Fibroblast of skin of right quadriceps (primary cell): ENCODE data around the gene ARL8A.
"Not testable (repeated sequence)": the region's sequence is repeated elsewhere in the genome, so short reads cannot be mapped to it uniquely, and the experiment has no call there.

Source experiments
- DNase-seq: peaks from one replicate; pipeline ENCODE4 v3.0.0-alpha.2; 2013

ARL8A gene

GRCh38 chr1:202144402-202145067, at the start of gene ARL8A:
TSS of gene ARL8A (minus strand) at chr1:202144737. CDS start at chr1:202144572, 165 bp downstream.
- peak; percentile 42 for DNase-seq

- DNase-seq: no peak
These were observed 49.8 kb upstream of the ARL8A start for GRCh38 chr1:202194328-202194648.

GRCh38 chr1:202193614-202194327, 49.2 kb upstream of the ARL8A start, which contains the start of gene LGR6:
TSS of gene LGR6 (plus strand) at chr1:202193799. CDS start at chr1:202193990, 191 bp downstream.
- no peak for DNase-seq

GRCh38 chr1:202192770-202193613, 48.5 kb upstream of the ARL8A start:
- DNase-seq: peak; percentile 38

GRCh38 chr1:202191391-202191790, 46.9 kb upstream of the ARL8A start:
- DNase-seq: not testable (repeated sequence)

GRCh38 chr1:202189918-202190715, 45.6 kb upstream of the ARL8A start:
- DNase-seq: no peak

- DNase-seq: peak; percentile 46
These were observed 44.7 kb upstream of the ARL8A start for GRCh38 chr1:202189001-202189790.

- DNase-seq: no peak
These were observed 43.3 kb upstream of the ARL8A start for GRCh38 chr1:202187697-202188407.

GRCh38 chr1:202187041-202187671, 42.6 kb upstream of the ARL8A start:
- no peak for DNase-seq

GRCh38 chr1:202186327-202186726, 41.8 kb upstream of the ARL8A start:
- DNase-seq: no peak

GRCh38 chr1:202184750-202185460, 40.4 kb upstream of the ARL8A start:
- peak; percentile 82 for DNase-seq

GRCh38 chr1:202182040-202182877, 37.7 kb upstream of the ARL8A start:
- DNase-seq: no peak

- no peak for DNase-seq
These were observed 37.0 kb upstream of the ARL8A start for GRCh38 chr1:202181586-202181985.

GRCh38 chr1:202180751-202181139, 36.2 kb upstream of the ARL8A start:
- DNase-seq: not testable (repeated sequence)

GRCh38 chr1:202179828-202180750, 35.6 kb upstream of the ARL8A start:
- no peak for DNase-seq

- no peak for DNase-seq
These were observed 32.7 kb upstream of the ARL8A start for GRCh38 chr1:202176949-202177927.

GRCh38 chr1:202173993-202174392, 29.5 kb upstream of the ARL8A start:
- DNase-seq: no peak
